Measurements from ENCODE around the gene KANK4. TPM values are rescaled to one million over a fixed set of nuclear protein-coding genes. Genes with fewer than 3 reads are reported as not detected.

The KANK4 gene
- total and polyA plus RNA-seq, 2 donors (not counting 1 experiment from before 2014, with no cell fraction given): not detected

- ATAC-seq (ENCODE audit: low read depth) (no peak), DNase-seq (no peak)
- no peaks in the 10 kb centered on the region for H4K20me1 ChIP-seq (ENCODE audit: control insufficient read depth, insufficient read depth, low read length, poor library complexity, severe bottlenecking)
- WGBS (ENCODE audit: insufficient coverage): 100% methylated on average over 1 of the region's 2 CpGs
- Mint-ChIP-seq H3K4me3 (no peak overlapping the region), H3K9me3 (ENCODE audit: insufficient read depth) (no peaks in the 10 kb centered on the region), H3K27me3 (peaks cover 7% of the 10 kb centered on the region), H3K27ac (no peak overlapping the region), H3K4me1 (no peaks in the 10 kb centered on the region)
- no peak overlapping the region for H3K4me3 ChIP-seq (ENCODE audit: control extremely low read depth in 1 of 5, extremely low read depth in 1 of 5, insufficient read depth in 1 of 5, low read depth in 2 of 5, low read length in 4 of 5)
- no peak overlapping the region for H3K4me2 ChIP-seq (replicated peaks; ENCODE audit: low read depth, low read length, poor library complexity, severe bottlenecking)
- H3K79me2 ChIP-seq (ENCODE audit: control insufficient read depth, insufficient read depth, low read length): no peaks in the 10 kb centered on the region
- POLR2A ChIA-PET: no interaction called here
- no peaks in the 10 kb centered on the region for H3K4me1 ChIP-seq (ENCODE audit: control insufficient read depth in 2 of 2, insufficient read depth in 2 of 2, low read length in 2 of 2)
- no peaks in the 10 kb centered on the region for H3K27me3 ChIP-seq (replicated peaks in 1 of 4; ENCODE audit: control extremely low read depth in 1 of 4, control insufficient read depth in 3 of 4, insufficient read depth in 4 of 4, low read length in 3 of 4)
- no peaks in the 10 kb centered on the region for H3K9me3 ChIP-seq (ENCODE audit: control extremely low read depth in 1 of 3, control insufficient read depth in 2 of 3, insufficient read depth in 1 of 3, low read length in 2 of 3)
- CTCF ChIA-PET: no interaction called here
- no peak overlapping the region for H3K27ac ChIP-seq (ENCODE audit: low read length in 2 of 2)
- H3K9ac ChIP-seq (ENCODE audit: low read length): no peak overlapping the region
- intact Hi-C loops (cut with micrococcal nuclease): no loop called here
- no peaks in the 10 kb centered on the region for H3K36me3 ChIP-seq (replicated peaks in 1 of 2; ENCODE audit: control extremely low read depth in 1 of 2, control insufficient read depth in 1 of 2, extremely low read depth in 1 of 2, insufficient read depth in 2 of 2, low read length in 1 of 2)
- TF ChIP-seq CTCF (IDR thresholded peaks at IDR 0.05): no peak
- no peak for TF ChIP-seq EZH2 (IDR thresholded peaks at IDR 0.05; ENCODE audit: borderline replicate concordance, insufficient read depth, low read depth, low read length, poor library complexity, severe bottlenecking)
- no peak overlapping the region for H2AFZ ChIP-seq (ENCODE audit: insufficient read depth, low read depth, low read length, poor library complexity, severe bottlenecking)
Measured at GRCh38 chr1:62235576-62235975, 83.7 kb downstream of the KANK4 start.

- DNase-seq: no peak
- Histone ChIP-seq H3K4me1 (ENCODE audit: control insufficient read depth in 2 of 2, insufficient read depth in 2 of 2, low read length in 2 of 2) (no peaks in the 10 kb centered on the region), H2AFZ (ENCODE audit: insufficient read depth, low read depth, low read length, poor library complexity, severe bottlenecking) (no peak overlapping the region), H3K9me3 (ENCODE audit: control extremely low read depth in 1 of 3, control insufficient read depth in 2 of 3, insufficient read depth in 1 of 3, low read length in 2 of 3) (no peaks in the 10 kb centered on the region), H3K36me3 (replicated peaks in 1 of 2; ENCODE audit: control extremely low read depth in 1 of 2, control insufficient read depth in 1 of 2, extremely low read depth in 1 of 2, insufficient read depth in 2 of 2, low read length in 1 of 2) (no peaks in the 10 kb centered on the region), H3K27me3 (replicated peaks in 1 of 4; ENCODE audit: control extremely low read depth in 1 of 4, control insufficient read depth in 3 of 4, insufficient read depth in 4 of 4, low read length in 3 of 4) (no peaks in the 10 kb centered on the region), H4K20me1 (ENCODE audit: control insufficient read depth, insufficient read depth, low read length, poor library complexity, severe bottlenecking) (no peaks in the 10 kb centered on the region), H3K4me2 (replicated peaks; ENCODE audit: low read depth, low read length, poor library complexity, severe bottlenecking) (no peak overlapping the region), H3K27ac (ENCODE audit: low read length in 2 of 2) (no peak overlapping the region), H3K79me2 (ENCODE audit: control insufficient read depth, insufficient read depth, low read length) (no peaks in the 10 kb centered on the region), H3K4me3 (ENCODE audit: control extremely low read depth in 1 of 5, extremely low read depth in 1 of 5, insufficient read depth in 1 of 5, low read depth in 2 of 5, low read length in 4 of 5) (no peak overlapping the region), H3K9ac (ENCODE audit: low read length) (no peak overlapping the region)
- H3K27ac Mint-ChIP-seq: no peak overlapping the region
- peaks cover 9% of the 10 kb centered on the region for H3K27me3 Mint-ChIP-seq
- ChIA-PET CTCF (no interaction called here), POLR2A (no interaction called here)
- intact Hi-C loops (cut with micrococcal nuclease): no loop called here
- H3K4me3 Mint-ChIP-seq: no peak overlapping the region
- no peaks in the 10 kb centered on the region for H3K9me3 Mint-ChIP-seq (ENCODE audit: insufficient read depth)
- ATAC-seq (ENCODE audit: low read depth): no peak
- H3K4me1 Mint-ChIP-seq: no peaks in the 10 kb centered on the region
- 93% methylated on average over 5 of the region's 6 CpGs for WGBS (ENCODE audit: insufficient coverage)
- no peak for TF ChIP-seq CTCF (IDR thresholded peaks at IDR 0.05)
- no peak for TF ChIP-seq EZH2 (IDR thresholded peaks at IDR 0.05; ENCODE audit: borderline replicate concordance, insufficient read depth, low read depth, low read length, poor library complexity, severe bottlenecking)
Measured at GRCh38 chr1:62234688-62235087, 84.5 kb downstream of the KANK4 start.

All from B cell (primary cell).